Kidney epithelial cell (primary cell): ENCODE data around the gene S100A5. TPM values are rescaled to one million over a fixed set of nuclear protein-coding genes. Genes with fewer than 3 reads are reported as not detected.

Experiments used
- DNase-seq: peaks from one replicate; pipeline ENCODE4 v3.0.0-alpha.2; 2010; ENCODE audit warnings: low read depth
- H3K27me3 ChIP-seq: 2 replicates; pipeline ENCODE4 v1.6.0; 2011; ENCODE audit warnings: low read length; ENCODE audit not compliant: control insufficient read depth, insufficient read depth
- H3K36me3 ChIP-seq: 2 replicates; pipeline ENCODE4 v1.5.1; 2011; ENCODE audit warnings: low read length; ENCODE audit not compliant: control insufficient read depth, insufficient read depth
- H3K4me3 ChIP-seq: 2 replicates; pipeline ENCODE4 v1.5.1; 2011; ENCODE audit warnings: low read depth, mild to moderate bottlenecking, control low read depth, low read length
- CTCF ChIP-seq: IDR thresholded peaks from 2 replicates; pipeline ENCODE4 v1.5.1; 2011; ENCODE audit warnings: mild to moderate bottlenecking, moderate library complexity, low read length, control low read depth, inconsistent platforms; ENCODE audit not compliant: insufficient read depth, poor library complexity, severe bottlenecking
- total RNA-seq: library from RNA; depleted of rRNA; stranded (reverse); fragments of >200 nt; gene quantifications from 2 replicates; pipeline ENCODE4 v1.2.3, GENCODE V29; 2015

Gene S100A5
- total RNA-seq, 1 donor from 2014 or later: not detected

- DNase-seq: no peak
- H3K4me3 ChIP-seq: peak within 1 kb of the TSS; percentile 66
- no peaks in the 10 kb centered on the region for H3K27me3 ChIP-seq
- no peaks in the 10 kb centered on the region for H3K36me3 ChIP-seq
- no peak for TF ChIP-seq CTCF
Observed at GRCh38 chr1:153535242-153536011, 5.3 kb downstream of the S100A5 start, which contains the start of gene S100A6. S100A6 (minus strand) TSS chr1:153535991; CDS start chr1:153535339, 652 bp downstream.

GRCh38 chr1:153534925-153535241 is 5.9 kb downstream of the S100A5 start:
- Histone ChIP-seq H3K36me3 (no peaks in the 10 kb centered on the region), H3K4me3 (peak overlapping the region; percentile 66), H3K27me3 (no peaks in the 10 kb centered on the region)
- TF ChIP-seq CTCF: no peak
- no peak for DNase-seq

GRCh38 chr1:153534226-153534924 is 6.4 kb downstream of the S100A5 start:
- no peaks in the 10 kb centered on the region for H3K27me3 ChIP-seq
- H3K4me3 ChIP-seq: peak overlapping the region; percentile 66
- no peaks in the 10 kb centered on the region for H3K36me3 ChIP-seq
- DNase-seq: no peak
- no peak for TF ChIP-seq CTCF

GRCh38 chr1:153533689-153534201 is 7.0 kb downstream of the S100A5 start:
- no peak for TF ChIP-seq CTCF
- Histone ChIP-seq H3K4me3 (peak overlapping the region; percentile 66), H3K36me3 (no peaks in the 10 kb centered on the region), H3K27me3 (no peaks in the 10 kb centered on the region)
- DNase-seq: peak; percentile 81

GRCh38 chr1:153532769-153533599 is 7.8 kb downstream of the S100A5 start:
- peak; percentile 92 for TF ChIP-seq CTCF

More at GRCh38 chr1:153532769-153533599, 7.8 kb downstream of the S100A5 start:
- no peaks in the 10 kb centered on the region for H3K27me3 ChIP-seq
- H3K36me3 ChIP-seq: no peaks in the 10 kb centered on the region
- peak overlapping the region; percentile 66 for H3K4me3 ChIP-seq
- peak; percentile 42 for DNase-seq
